HFF-Myc (cell line): ENCODE data around the gene RAB3C.

ENCODE experiments used
- DNase-seq: peaks from one replicate; pipeline ENCODE4 v3.0.0-alpha.2; 2011; ENCODE audit warnings: low read depth; ENCODE audit errors: extremely low read depth
- H3K4me3 ChIP-seq: replicated peaks from 2 replicates; pipeline ENCODE4 v1.5.1; 2011; ENCODE audit warnings: low read depth, mild to moderate bottlenecking, control low read depth, low read length
- TF ChIP-seq, protein P1 (sequence below): IDR thresholded peaks from 2 replicates; pipeline ENCODE4 v1.5.1; 2012; ENCODE audit warnings: mild to moderate bottlenecking, low read depth, low read length, control low read depth; ENCODE audit errors: missing control alignments

Gene RAB3C

GRCh38 chr5:58666141-58666540 lies 83.3 kb downstream of the RAB3C start:
- no peak for DNase-seq
- TF ChIP-seq, protein P1, sequence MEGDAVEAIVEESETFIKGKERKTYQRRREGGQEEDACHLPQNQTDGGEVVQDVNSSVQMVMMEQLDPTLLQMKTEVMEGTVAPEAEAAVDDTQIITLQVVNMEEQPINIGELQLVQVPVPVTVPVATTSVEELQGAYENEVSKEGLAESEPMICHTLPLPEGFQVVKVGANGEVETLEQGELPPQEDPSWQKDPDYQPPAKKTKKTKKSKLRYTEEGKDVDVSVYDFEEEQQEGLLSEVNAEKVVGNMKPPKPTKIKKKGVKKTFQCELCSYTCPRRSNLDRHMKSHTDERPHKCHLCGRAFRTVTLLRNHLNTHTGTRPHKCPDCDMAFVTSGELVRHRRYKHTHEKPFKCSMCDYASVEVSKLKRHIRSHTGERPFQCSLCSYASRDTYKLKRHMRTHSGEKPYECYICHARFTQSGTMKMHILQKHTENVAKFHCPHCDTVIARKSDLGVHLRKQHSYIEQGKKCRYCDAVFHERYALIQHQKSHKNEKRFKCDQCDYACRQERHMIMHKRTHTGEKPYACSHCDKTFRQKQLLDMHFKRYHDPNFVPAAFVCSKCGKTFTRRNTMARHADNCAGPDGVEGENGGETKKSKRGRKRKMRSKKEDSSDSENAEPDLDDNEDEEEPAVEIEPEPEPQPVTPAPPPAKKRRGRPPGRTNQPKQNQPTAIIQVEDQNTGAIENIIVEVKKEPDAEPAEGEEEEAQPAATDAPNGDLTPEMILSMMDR: no peak
- H3K4me3 ChIP-seq: no peak overlapping the region

GRCh38 chr5:58666598-58667581 lies 84.0 kb downstream of the RAB3C start:
- no peak for DNase-seq
- H3K4me3 ChIP-seq: no peak overlapping the region
- TF ChIP-seq, protein P1: no peak

DNA sequence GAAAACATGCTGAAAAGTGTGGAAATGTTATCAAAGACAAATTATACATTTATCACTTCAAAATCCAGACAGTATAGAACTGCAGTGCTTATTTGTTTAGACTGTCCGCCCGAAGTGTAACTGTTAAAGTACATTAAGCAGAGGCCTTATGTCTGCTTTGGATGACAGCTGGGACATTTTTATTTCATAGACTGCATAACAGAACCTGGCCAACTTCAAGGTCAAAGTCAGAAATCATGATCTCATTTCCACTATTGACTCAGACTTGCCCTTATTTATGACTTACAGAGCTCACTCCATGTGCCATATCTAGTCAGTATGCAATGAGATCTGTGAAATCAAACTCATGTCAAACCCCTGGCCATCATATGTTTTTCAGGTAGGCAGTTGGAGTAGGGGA lies 87.7 kb downstream of the RAB3C start:
- no peak for DNase-seq
- TF ChIP-seq, protein P1: no peak

GRCh38 chr5:58671155-58671554 lies 88.3 kb downstream of the RAB3C start:
- no peak for DNase-seq
- TF ChIP-seq, protein P1: no peak
- H3K4me3 ChIP-seq: no peak overlapping the region

More for the DNA sequence above, 87.7 kb downstream of the RAB3C start:
- H3K4me3 ChIP-seq: no peak overlapping the region

GRCh38 chr5:58672521-58672920 lies 89.6 kb downstream of the RAB3C start:
- DNase-seq: no peak
- H3K4me3 ChIP-seq: no peak overlapping the region
- TF ChIP-seq, protein P1: no peak

DNA sequence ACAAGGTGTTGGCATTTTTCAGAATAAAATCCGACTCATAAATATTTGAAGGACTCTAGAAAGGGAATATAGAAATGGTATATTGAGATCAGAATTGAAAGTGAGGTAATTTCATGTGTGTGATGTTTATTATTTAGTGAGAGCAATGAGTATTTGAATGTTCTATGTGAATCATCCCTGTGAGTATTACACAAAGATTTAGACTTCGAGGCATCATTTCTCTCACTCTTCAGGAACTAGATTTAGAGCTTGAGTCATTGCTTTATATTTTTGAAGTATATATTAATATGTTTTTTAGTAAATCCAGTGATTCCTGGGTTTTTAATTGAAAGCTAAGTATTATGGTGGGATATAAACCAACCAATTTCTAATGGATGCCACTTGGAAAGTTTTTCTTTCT lies 91.2 kb downstream of the RAB3C start:
- TF ChIP-seq, protein P1: no peak
- no peak for DNase-seq
- H3K4me3 ChIP-seq: no peak overlapping the region
